ENCODE data around the gene SUCLG2.

GRCh38 chr3:67602816-67603215 lies 51.6 kb downstream of the SUCLG2 start:
- no peak for TF ChIP-seq CTCF (conservative IDR thresholded peaks at IDR 0.05)
- TF ChIP-seq ZFX (IDR thresholded peaks at IDR 0.05): no peak

Measured in C4-2B (cell line).